GM23248 (cell line): Measurements from ENCODE around the gene PYGO1. TPM values are rescaled to one million over a fixed set of nuclear protein-coding genes. Genes with fewer than 3 reads are reported as not detected.

Experiments
- DNase-seq: peaks from one replicate; pipeline ENCODE4 v3.0.0-alpha.2; 2015
- H2AFZ ChIP-seq: fragments of 200-600 bp; sonication (generic); 2 replicates; pipeline ENCODE4 v1.6.1; 2016; ENCODE audit warnings: antibody characterized with exemption
- H3F3A ChIP-seq: fragments of 200-600 bp; sonication (generic); 2 replicates; pipeline ENCODE4 v1.6.1; 2016; ENCODE audit warnings: mild to moderate bottlenecking, antibody characterized with exemption, mixed run types; ENCODE audit not compliant: insufficient read depth
- H3K27ac ChIP-seq: fragments of 200-600 bp; sonication (generic); 2 replicates; pipeline ENCODE4 v1.5.1; 2016; ENCODE audit warnings: mild to moderate bottlenecking
- H3K27me3 ChIP-seq: fragments of 200-600 bp; sonication (generic); replicated peaks from 2 replicates; pipeline ENCODE4 v1.6.1; 2016; ENCODE audit warnings: mild to moderate bottlenecking; ENCODE audit not compliant: insufficient read depth
- H3K36me3 ChIP-seq: fragments of 200-600 bp; sonication (generic); 2 replicates; pipeline ENCODE4 v1.6.1; 2016; ENCODE audit warnings: low read depth, mild to moderate bottlenecking
- H3K4me1 ChIP-seq: fragments of 200-600 bp; sonication (generic); 2 replicates; pipeline ENCODE4 v1.6.1; 2016; ENCODE audit warnings: mild to moderate bottlenecking; ENCODE audit not compliant: insufficient read depth
- H3K4me2 ChIP-seq: fragments of 200-600 bp; sonication (generic); one replicate; pipeline ENCODE4 v1.6.1; 2016; ENCODE audit warnings: mild to moderate bottlenecking; ENCODE audit not compliant: unreplicated experiment
- H3K4me3 ChIP-seq: fragments of 200-600 bp; sonication (generic); 2 replicates; pipeline ENCODE4 v1.5.1; 2016; ENCODE audit warnings: mild to moderate bottlenecking
- H3K79me2 ChIP-seq: fragments of 200-600 bp; sonication (generic); 2 replicates; pipeline ENCODE4 v1.6.1; 2016; ENCODE audit warnings: mild to moderate bottlenecking; ENCODE audit not compliant: insufficient read depth
- H3K9ac ChIP-seq: fragments of 200-600 bp; sonication (generic); 2 replicates; pipeline ENCODE4 v1.6.1; 2016; ENCODE audit warnings: mild to moderate bottlenecking
- H3K9me2 ChIP-seq: fragments of 200-600 bp; sonication (generic); 2 replicates; pipeline ENCODE4 v1.6.1; 2016; ENCODE audit warnings: mixed run types, mild to moderate bottlenecking, moderate library complexity; ENCODE audit not compliant: insufficient read depth
- H3K9me3 ChIP-seq: fragments of 200-600 bp; sonication (generic); one replicate; pipeline ENCODE4 v1.6.1; 2017; ENCODE audit warnings: low read depth
- H4K20me1 ChIP-seq: fragments of 200-600 bp; sonication (generic); 2 replicates; pipeline ENCODE4 v1.6.0; 2016; ENCODE audit not compliant: insufficient read depth
- EZH2 ChIP-seq: fragments of 200-600 bp; sonication (generic); IDR thresholded peaks from 2 replicates; pipeline ENCODE4 v1.6.1; 2018; ENCODE audit warnings: antibody characterized with exemption, mild to moderate bottlenecking; ENCODE audit not compliant: insufficient read depth, poor library complexity, severe bottlenecking
- EZH2phosphoT487 ChIP-seq: fragments of 200-600 bp; sonication (generic); IDR thresholded peaks from 2 replicates; pipeline ENCODE4 v1.6.1; 2018; ENCODE audit warnings: antibody characterized with exemption, moderate library complexity, mild to moderate bottlenecking, low read depth; ENCODE audit not compliant: insufficient read depth
- WGBS, 2 experiments: methylation state at CpG; one replicate each; pipeline ENCODE4 v1.1.6; 2015 to 2017; ENCODE audit warnings: low lambda C conversion rate in 2 of 2, low coverage in 1 of 2; ENCODE audit errors: missing lambda C conversion rate in 2 of 2; 5-methylcytosine and 5-hydroxymethylcytosine counted together
- in situ Hi-C: fragments of 300-500 bp; cut with MboI; formaldehyde crosslinking; loops from 2 replicates; pipeline ENCODE4 v1.15.0; 2020
- polyA plus RNA-seq: library from polyadenylated mRNA; unstranded; fragments of >200 nt; fragmentation: Nextera tagmentation; extraction: Ambion mirVana; gene quantifications from 2 replicates; pipeline ENCODE4 v1.2.1, GENCODE V29; 2016
- total RNA-seq: library from RNA; depleted of rRNA; stranded (reverse); fragments of >200 nt; shearing (Covaris generic); gene quantifications from 2 replicates; pipeline ENCODE4 v1.2.3, GENCODE V29; 2014

PYGO1 gene
- total and polyA plus RNA-seq, 2 experiments from 2014 or later, result 1.6 to 5.4 TPM

GRCh38 chr15:55590788-55591187 is 2.6 kb upstream of the PYGO1 start:
- Histone ChIP-seq H3K4me1 (peaks cover 10% of the 10 kb centered on the region; the same call in 1 of the 2 replicates), H3K9me2 (no peaks in the 10 kb centered on the region), H4K20me1 (no peaks in the 10 kb centered on the region), H3K9me3 (no peaks in the 10 kb centered on the region), H2AFZ (no peak overlapping the region), H3K4me2 (no peak overlapping the region), H3K27me3 (no peaks in the 10 kb centered on the region), H3K4me3 (no peak overlapping the region), H3K9ac (no peak overlapping the region), H3K79me2 (peaks cover 13% of the 10 kb centered on the region), H3K36me3 (no peaks in the 10 kb centered on the region), H3F3A (no peaks in the 10 kb centered on the region), H3K27ac (no peak overlapping the region)
- in situ Hi-C loops, result no loop called here
- TF ChIP-seq EZH2 (no peak), EZH2phosphoT487 (no peak)
- WGBS, 2 experiments, result 92 to 96% methylated on average over 3 of the region's 3 CpGs
- no peak for DNase-seq

GRCh38 chr15:55589287-55589686 is 1.1 kb upstream of the PYGO1 start:
- Histone ChIP-seq H3K4me2 (peak overlapping the region; percentile 76), H3K79me2 (peaks cover 27% of the 10 kb centered on the region), H3K4me1 (peaks cover 10% of the 10 kb centered on the region; the same call in 1 of the 2 replicates), H3K27me3 (no peaks in the 10 kb centered on the region), H3K4me3 (peak overlapping the region; percentile 84), H3K9me3 (no peaks in the 10 kb centered on the region), H4K20me1 (no peaks in the 10 kb centered on the region), H3F3A (no peaks in the 10 kb centered on the region), H2AFZ (peak overlapping the region; percentile 89), H3K9me2 (no peaks in the 10 kb centered on the region), H3K36me3 (no peaks in the 10 kb centered on the region), H3K27ac (no peak overlapping the region), H3K9ac (peak overlapping the region; percentile 82; the same call in 1 of the 2 replicates)
- no peak for DNase-seq
- in situ Hi-C loops, result no loop called here
- 64% methylated on average over 10 of the region's 10 CpGs for WGBS, 2 experiments
- no peak for TF ChIP-seq EZH2
- TF ChIP-seq EZH2phosphoT487, result no peak

DNA sequence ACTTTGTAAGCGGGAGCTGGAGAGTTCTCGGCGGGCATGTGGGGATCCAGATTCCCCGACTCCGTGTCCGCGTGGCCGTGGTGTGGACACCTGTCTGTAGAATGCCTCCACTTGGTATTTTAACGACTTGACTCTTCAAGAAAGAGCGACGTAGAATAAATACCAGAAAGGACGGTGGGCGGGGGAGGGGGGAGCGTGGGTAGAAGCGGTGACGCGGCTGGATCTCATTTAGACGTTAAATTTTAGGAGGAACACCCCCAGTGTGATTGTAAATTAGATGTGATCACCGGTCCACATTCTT is 620 bp upstream of the PYGO1 start:
- Histone ChIP-seq H3F3A (no peaks in the 10 kb centered on the region), H3K4me3 (peak overlapping the region; percentile 84), H3K9me2 (no peaks in the 10 kb centered on the region), H3K27me3 (no peaks in the 10 kb centered on the region), H3K4me1 (peaks cover 10% of the 10 kb centered on the region; the same call in 1 of the 2 replicates), H3K36me3 (no peaks in the 10 kb centered on the region), H3K9me3 (no peaks in the 10 kb centered on the region), H3K27ac (peak overlapping the region; percentile 43), H3K4me2 (peak overlapping the region; percentile 76), H4K20me1 (no peaks in the 10 kb centered on the region), H2AFZ (peak overlapping the region; percentile 89), H3K79me2 (peaks cover 32% of the 10 kb centered on the region), H3K9ac (peak overlapping the region; percentile 82)
- TF ChIP-seq EZH2 (no peak), EZH2phosphoT487 (no peak)
- DNase-seq, result no peak
- 1 to 3% methylated on average over 11 to 19 of the region's 19 CpGs for WGBS, 2 experiments
- in situ Hi-C loops, result no loop called here

DNA sequence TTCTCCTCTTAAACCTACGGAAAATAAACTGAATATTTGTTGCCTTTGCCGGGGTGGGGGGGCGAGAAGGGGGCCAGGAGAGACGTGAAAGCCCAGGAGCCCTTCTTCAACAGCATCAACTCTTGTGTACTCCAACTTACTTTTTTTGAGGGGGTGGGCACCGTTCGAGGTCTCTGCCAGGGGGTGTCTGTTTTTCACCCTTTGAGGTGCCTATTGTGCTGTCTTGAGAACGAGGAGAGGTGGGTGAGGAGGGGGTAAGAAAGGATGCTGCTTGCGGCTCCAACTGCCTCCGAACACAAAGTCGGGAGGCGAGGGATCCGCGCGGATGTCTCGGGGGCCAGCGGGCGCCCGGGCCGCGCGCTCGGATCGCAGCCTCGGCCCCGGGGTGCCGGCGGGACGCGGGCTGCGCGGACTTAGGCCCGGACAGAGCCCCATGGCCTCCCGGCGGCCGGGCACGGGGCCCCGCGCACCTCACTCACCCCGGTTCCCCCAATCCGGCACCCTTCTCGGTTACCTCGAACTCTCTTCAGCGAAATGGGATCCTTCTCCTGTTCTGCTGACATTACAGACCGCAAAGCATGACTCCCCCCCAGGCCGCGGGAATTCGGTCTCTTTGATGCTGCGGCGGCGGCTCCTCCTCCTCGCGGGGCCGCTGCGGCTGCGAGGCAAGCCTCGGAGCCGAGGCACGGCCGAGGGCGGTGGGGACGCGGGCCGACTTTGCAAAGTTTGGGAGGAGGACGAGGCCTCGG is 650 bp downstream of the PYGO1 start:
- in situ Hi-C loops, result no loop called here

More for the DNA sequence above, 650 bp downstream of the PYGO1 start:
- Histone ChIP-seq H3K27ac (peak overlapping the region; percentile 59; the same call in 1 of the 2 replicates), H3K9me3 (no peaks in the 10 kb centered on the region), H2AFZ (peak overlapping the region; percentile 82), H3K27me3 (no peaks in the 10 kb centered on the region), H3K9ac (peak overlapping the region; percentile 82), H3K4me2 (peak overlapping the region; percentile 82), H3K79me2 (peaks cover 38% of the 10 kb centered on the region), H3F3A (no peaks in the 10 kb centered on the region), H3K36me3 (no peaks in the 10 kb centered on the region), H3K4me3 (peak overlapping the region; percentile 84), H4K20me1 (no peaks in the 10 kb centered on the region; the same call in 1 of the 2 replicates), H3K4me1 (peaks cover 10% of the 10 kb centered on the region; the same call in 1 of the 2 replicates), H3K9me2 (no peaks in the 10 kb centered on the region)
- DNase-seq, result peak; percentile 77
- WGBS, 2 experiments, result 2% methylated on average over 42 to 62 of the region's 65 CpGs
- TF ChIP-seq EZH2, result no peak
- no peak for TF ChIP-seq EZH2phosphoT487
